HCT116 (cell line): ENCODE data around the gene GALNT2. TPM values are rescaled to one million over a fixed set of nuclear protein-coding genes. Genes with fewer than 3 reads are reported as not detected.

ENCODE experiments used
- ATAC-seq: fragments of 200-7000 bp; cut with Tn5 transposase; 2 replicates; pipeline ENCODE4 v1.9.1; 2020; ENCODE audit warnings: mild to moderate bottlenecking, moderate library complexity
- BruUV-seq: library from RNA; stranded (reverse); fragments of 400-500 nt; replicated peaks from 2 replicates; lab custom pipeline; 2021; lab: Mats Ljungman, UMichigan
- CTCF ChIA-PET: fragments of 300-600 bp; sonication (Branson Sonifier 250); formaldehyde crosslinking; loops from one replicate; lab custom pipeline; 2021; ENCODE audit warnings: antibody characterized with exemption; lab: Charles Lee
- POLR2A ChIA-PET: fragments of 300-600, 350-600 bp; sonication (Branson Sonifier 250); formaldehyde crosslinking; loops from one replicate; lab custom pipeline; 2021; ENCODE audit warnings: antibody characterized with exemption; lab: Charles Lee
- RAD21 ChIA-PET, 2 experiments: fragments of 300-600 bp; sonication (Branson Sonifier 250); formaldehyde crosslinking; loops; one replicate each; lab custom pipeline; 2023; ENCODE audit warnings: low total read pairs in 2 of 2; ENCODE audit not compliant: uncharacterized antibody in 2 of 2, unreplicated experiment in 2 of 2, low non-redundant PET in 1 of 2; lab: Charles Lee
- DNase-seq: peaks from one replicate; pipeline ENCODE4 v3.0.0-alpha.2; 2010; ENCODE audit warnings: low read depth, low spot score
- H2AFZ ChIP-seq: fragments of 200-600 bp; shearing (Covaris generic), sonication (generic); 2 replicates; pipeline ENCODE4 v1.6.1; 2017; ENCODE audit warnings: low read depth, mixed run types, mixed read lengths, antibody characterized with exemption, low read length; ENCODE audit not compliant: poor library complexity, severe bottlenecking
- H3K27ac ChIP-seq: 2 replicates; pipeline ENCODE4 v1.5.1; 2012; ENCODE audit warnings: low read depth, low read length
- H3K27me3 ChIP-seq: fragments of 200-600 bp; sonication (generic); 2 replicates; pipeline ENCODE4 v1.6.1; 2016; ENCODE audit warnings: mixed run types, low read length, mixed read lengths; ENCODE audit not compliant: insufficient read depth
- H3K36me3 ChIP-seq, 2 experiments: fragments of 200-500 bp in 1 of 2; fragments of 200-600 bp in 1 of 2; sonication (Bioruptor generic) in 1 of 2; sonication (generic) in 1 of 2; 2 replicates each; pipeline versions ENCODE4 v1.5.1 to v1.6.1; 2014 to 2016; ENCODE audit warnings: low read length in 2 of 2, inconsistent platforms in 1 of 2, mixed read lengths in 1 of 2, mixed run types in 1 of 2; ENCODE audit not compliant: insufficient read depth in 2 of 2, control insufficient read depth in 1 of 2
- H3K4me1 ChIP-seq, 2 experiments: fragments of 200-600 bp in 1 of 2; sonication (generic) in 1 of 2; 2 replicates each; pipeline versions ENCODE4 v1.5.1 to v1.6.1; 2012 to 2017; ENCODE audit warnings: low read length in 2 of 2, inconsistent platforms in 1 of 2, mild to moderate bottlenecking in 1 of 2, mixed read lengths in 1 of 2, mixed run types in 1 of 2, moderate library complexity in 1 of 2; ENCODE audit not compliant: insufficient read depth in 2 of 2, control insufficient read depth in 1 of 2
- H3K4me2 ChIP-seq: fragments of 200-600 bp; sonication (generic); 2 replicates; pipeline ENCODE4 v1.6.1; 2017; ENCODE audit warnings: mixed run types, low read length, mixed read lengths
- H3K4me3 ChIP-seq, 2 experiments: fragments of 200-600 bp in 1 of 2; sonication (generic) in 1 of 2; replicated peaks in 1 of 2; 2 replicates each; pipeline ENCODE4 v1.5.1; 2011 to 2016; ENCODE audit warnings: low read length in 2 of 2, control low read depth in 1 of 2, low read depth in 1 of 2, mild to moderate bottlenecking in 1 of 2, mixed read lengths in 1 of 2, mixed run types in 1 of 2
- H3K79me2 ChIP-seq: fragments of 200-600 bp; sonication (generic); 2 replicates; pipeline ENCODE4 v1.6.1; 2017; ENCODE audit warnings: mild to moderate bottlenecking, mixed run types, low read length, moderate library complexity, mixed read lengths; ENCODE audit not compliant: insufficient read depth
- H3K9ac ChIP-seq: fragments of 200-600 bp; sonication (generic); 2 replicates; pipeline ENCODE4 v1.6.1; 2016; ENCODE audit warnings: low read length, mixed read lengths
- H3K9me2 ChIP-seq: fragments of 200-600 bp; sonication (generic), shearing (Covaris generic); 2 replicates; pipeline ENCODE4 v1.6.1; 2017; ENCODE audit warnings: mixed run types, mild to moderate bottlenecking, moderate library complexity; ENCODE audit not compliant: insufficient read depth
- H3K9me3 ChIP-seq, 2 experiments: fragments of 200-500 bp in 1 of 2; fragments of 200-600 bp in 1 of 2; sonication (Bioruptor generic) in 1 of 2; sonication (generic) in 1 of 2; 2 replicates each; pipeline ENCODE4 v1.6.1; 2014 to 2017; ENCODE audit warnings: low read length in 2 of 2, mixed read lengths in 2 of 2, inconsistent platforms in 1 of 2, low read depth in 1 of 2, mild to moderate bottlenecking in 1 of 2, mixed run types in 1 of 2, moderate library complexity in 1 of 2; ENCODE audit not compliant: control insufficient read depth in 1 of 2, insufficient read depth in 1 of 2
- H4K20me1 ChIP-seq: fragments of 200-600 bp; sonication (generic), shearing (Covaris generic); 2 replicates; pipeline ENCODE4 v1.6.1; 2017; ENCODE audit warnings: mixed run types, mild to moderate bottlenecking, moderate library complexity; ENCODE audit not compliant: insufficient read depth
- CBX3 ChIP-seq: IDR thresholded peaks from 2 replicates; pipeline ENCODE4 v1.6.1; 2012; ENCODE audit warnings: low read depth
- CTCF ChIP-seq, 3 experiments: fragments of 200-600 bp in 1 of 3; sonication (generic) in 1 of 3; IDR thresholded peaks in 2 of 3; conservative IDR thresholded peaks in 1 of 3; 2 replicates each; pipeline ENCODE4 v1.5.1; 2012 to 2017; ENCODE audit warnings: low read depth in 2 of 3, low read length in 2 of 3, antibody characterized with exemption in 1 of 3, borderline replicate concordance in 1 of 3, control low read depth in 1 of 3, mild to moderate bottlenecking in 1 of 3, mixed read lengths in 1 of 3, mixed run types in 1 of 3, moderate library complexity in 1 of 3; ENCODE audit not compliant: insufficient read depth in 1 of 3
- ELF1 ChIP-seq: IDR thresholded peaks from 2 replicates; pipeline ENCODE4 v1.6.1; 2012; ENCODE audit warnings: low read depth, borderline replicate concordance
- EZH2 ChIP-seq: fragments of 200-600 bp; sonication (generic); IDR thresholded peaks from 2 replicates; pipeline ENCODE4 v1.6.1; 2017; ENCODE audit warnings: antibody characterized with exemption, mixed run types
- EZH2phosphoT487 ChIP-seq: fragments of 200-600 bp; IDR thresholded peaks from 2 replicates; pipeline ENCODE4 v1.6.1; 2018; ENCODE audit warnings: antibody characterized with exemption, borderline replicate concordance
- POLR2A ChIP-seq: IDR thresholded peaks from 2 replicates; pipeline ENCODE4 v1.7.0; 2011; ENCODE audit warnings: borderline replicate concordance; ENCODE audit not compliant: insufficient read depth, insufficient read length; ENCODE audit errors: extremely low read depth
- POLR2AphosphoS5 ChIP-seq: IDR thresholded peaks from 2 replicates; pipeline ENCODE4 v1.6.1; 2011; ENCODE audit warnings: mild to moderate bottlenecking, low read depth, low read length, moderate library complexity
- RAD21 ChIP-seq: IDR thresholded peaks from 2 replicates; pipeline ENCODE4 v1.6.1; 2012; ENCODE audit warnings: low read depth, mild to moderate bottlenecking
- REST ChIP-seq: IDR thresholded peaks from 2 replicates; pipeline ENCODE4 v1.6.1; 2012; ENCODE audit warnings: low read depth
- SIN3A ChIP-seq: IDR thresholded peaks from 2 replicates; pipeline ENCODE4 v1.6.1; 2012; ENCODE audit warnings: low read depth
- SP1 ChIP-seq: IDR thresholded peaks from 2 replicates; pipeline ENCODE4 v1.6.1; 2012; ENCODE audit warnings: low read depth
- YY1 ChIP-seq: IDR thresholded peaks from 2 replicates; pipeline ENCODE4 v1.6.1; 2011; ENCODE audit warnings: low read length, low read depth, moderate library complexity, mild to moderate bottlenecking; ENCODE audit not compliant: insufficient replicate concordance; ENCODE audit errors: extremely low read depth
- ZBTB33 ChIP-seq: IDR thresholded peaks from 2 replicates; pipeline ENCODE4 v1.6.1; 2011; ENCODE audit warnings: mild to moderate bottlenecking, low read length, moderate library complexity; ENCODE audit not compliant: insufficient replicate concordance; ENCODE audit errors: extremely low read depth
- ZFX ChIP-seq: fragments of 450-650 bp; IDR thresholded peaks from 2 replicates; pipeline ENCODE4 v1.6.1; 2017
- ZNF274 ChIP-seq: fragments of 200-500 bp; sonication (Bioruptor generic); IDR thresholded peaks from 2 replicates; pipeline ENCODE4 v1.6.1; 2014; ENCODE audit warnings: mild to moderate bottlenecking, low read depth, low read length, inconsistent platforms
- intact Hi-C: fragments of 100-400 bp; cut with micrococcal nuclease; formaldehyde crosslinking; loops from 2 replicates; pipeline ENCODE4 v1.10.0; 2022
- total RNA-seq: library from RNA; stranded (reverse); gene quantifications from one replicate; pipeline ENCODE4 v1.2.1, GENCODE V29; 2021; ENCODE audit not compliant: unreplicated experiment

Gene GALNT2
- total RNA-seq, 1 experiment from 2014 or later = 40.8 TPM

GRCh38 chr1:230160957-230161771, 94.1 kb downstream of the GALNT2 start:
- no peaks in the 10 kb centered on the region for H3K27me3 ChIP-seq
- intact Hi-C loops = loop anchor here (10.0 kb wide), 1 partner anchor 316 kb away; no protein-coding TSS in a partner anchor
- ChIA-PET RAD21 (no interaction called here), POLR2A (no interaction called here)
- no peaks in the 10 kb centered on the region for H3K9me2 ChIP-seq
- H3K27ac ChIP-seq = no peak overlapping the region
- TF ChIP-seq EZH2phosphoT487 = no peak
- TF ChIP-seq SP1 = no peak
- TF ChIP-seq CBX3 = no peak
- no peak for TF ChIP-seq CTCF (IDR thresholded peaks at IDR 0.05 in 2 of 3, conservative IDR thresholded peaks at IDR 0.05 in 1 of 3; ENCODE audit: borderline replicate concordance in 1 of 3, insufficient read depth in 1 of 3, low read depth in 2 of 3, low read length in 2 of 3)
- TF ChIP-seq RAD21 = no peak
- no peak for TF ChIP-seq ZFX
- no peak for TF ChIP-seq POLR2A
- TF ChIP-seq POLR2AphosphoS5 = no peak
- no peak for TF ChIP-seq REST
- TF ChIP-seq EZH2 = no peak
- no peak for TF ChIP-seq ZNF274
- no peak for TF ChIP-seq ZBTB33
- TF ChIP-seq SIN3A = no peak
- TF ChIP-seq YY1 = no peak
- no peak for TF ChIP-seq ELF1
- TF ChIP-seq, all 23 proteins: peak for 0
- no peak for DNase-seq
- BruUV-seq = no TSS peak
- Histone ChIP-seq H3K4me3 (no peak overlapping the region), H3K36me3 (no peaks in the 10 kb centered on the region), H3K4me2 (no peak overlapping the region), H3K79me2 (no peaks in the 10 kb centered on the region; the same call in 1 of the 2 replicates), H3K4me1 (no peaks in the 10 kb centered on the region), H4K20me1 (no peaks in the 10 kb centered on the region), H3K9me3 (no peaks in the 10 kb centered on the region), H3K9ac (no peak overlapping the region), H2AFZ (no peak overlapping the region)
- ATAC-seq = no peak
- CTCF ChIA-PET = no interaction called here
